HL-60 (cell line): Measurements from ENCODE around the gene TNFAIP2.

Source experiments
- CTCF ChIP-seq: IDR thresholded peaks from one replicate; pipeline ENCODE4 v1.5.1; 2011; ENCODE audit warnings: low read length, control low read depth, inconsistent platforms; ENCODE audit not compliant: insufficient read depth
- POLR2AphosphoS5 ChIP-seq: IDR thresholded peaks from 2 replicates; pipeline ENCODE4 v1.6.1; 2012; ENCODE audit warnings: low read depth
- REST ChIP-seq: IDR thresholded peaks from 2 replicates; pipeline ENCODE4 v1.6.1; 2012; ENCODE audit warnings: low read depth; ENCODE audit not compliant: insufficient replicate concordance
- SPI1 ChIP-seq: IDR thresholded peaks from 2 replicates; pipeline ENCODE4 v1.6.1; 2012; ENCODE audit warnings: low read depth, mild to moderate bottlenecking, borderline replicate concordance

GRCh38 chr14:103140316-103141109, 17.3 kb downstream of the TNFAIP2 start:
- TF ChIP-seq POLR2AphosphoS5 (no peak), CTCF (no peak), SPI1 (no peak), REST (no peak)
